ENCODE data around the gene SLC26A11. TPM values are rescaled to one million over a fixed set of nuclear protein-coding genes. Genes with fewer than 3 reads are reported as not detected.

SLC26A11 gene
- total and polyA plus RNA-seq, 2 experiments from 2014 or later = 11.4 to 13.9 TPM

GRCh38 chr17:80245566-80246265 lies 25.5 kb downstream of the SLC26A11 start:
- no peaks in the 10 kb centered on the region for H3F3A ChIP-seq (ENCODE audit: insufficient read depth)
- H3K27ac ChIP-seq = no peak overlapping the region
- no peak for DNase-seq
- no peaks in the 10 kb centered on the region for H3K27me3 ChIP-seq (replicated peaks; ENCODE audit: insufficient read depth)
- WGBS, 2 experiments (ENCODE audit: low coverage in 1 of 2, low lambda C conversion rate in 2 of 2, missing lambda C conversion rate in 2 of 2) = 95 to 98% methylated on average over 27 of the region's 27 CpGs
- no peak overlapping the region for H3K4me2 ChIP-seq (ENCODE audit: unreplicated experiment)
- H3K36me3 ChIP-seq (ENCODE audit: low read depth) = no peaks in the 10 kb centered on the region
- TF ChIP-seq EZH2phosphoT487 (IDR thresholded peaks at IDR 0.05; ENCODE audit: insufficient read depth, low read depth) = no peak
- no peak for TF ChIP-seq EZH2 (IDR thresholded peaks at IDR 0.05; ENCODE audit: insufficient read depth, poor library complexity, severe bottlenecking)
- H3K4me1 ChIP-seq (ENCODE audit: insufficient read depth) = no peaks in the 10 kb centered on the region
- no peak overlapping the region for H3K9ac ChIP-seq
- in situ Hi-C loops (cut with MboI) = no loop called here
- no peak overlapping the region for H3K4me3 ChIP-seq
- no peaks in the 10 kb centered on the region for H3K79me2 ChIP-seq (ENCODE audit: insufficient read depth)
- no peaks in the 10 kb centered on the region for H4K20me1 ChIP-seq (ENCODE audit: insufficient read depth)
- no peaks in the 10 kb centered on the region for H3K9me2 ChIP-seq (ENCODE audit: insufficient read depth)
- no peak overlapping the region for H2AFZ ChIP-seq
- no peaks in the 10 kb centered on the region for H3K9me3 ChIP-seq (ENCODE audit: low read depth)

GRCh38 chr17:80246266-80246681 lies 26.0 kb downstream of the SLC26A11 start:
- no peak for TF ChIP-seq EZH2phosphoT487 (IDR thresholded peaks at IDR 0.05; ENCODE audit: insufficient read depth, low read depth)
- no peak for TF ChIP-seq EZH2 (IDR thresholded peaks at IDR 0.05; ENCODE audit: insufficient read depth, poor library complexity, severe bottlenecking)
- Histone ChIP-seq H3K9me3 (ENCODE audit: low read depth) (no peaks in the 10 kb centered on the region), H3K79me2 (ENCODE audit: insufficient read depth) (no peaks in the 10 kb centered on the region), H3F3A (ENCODE audit: insufficient read depth) (no peaks in the 10 kb centered on the region), H3K9ac (no peak overlapping the region), H3K27me3 (replicated peaks; ENCODE audit: insufficient read depth) (no peaks in the 10 kb centered on the region), H3K9me2 (ENCODE audit: insufficient read depth) (no peaks in the 10 kb centered on the region), H4K20me1 (ENCODE audit: insufficient read depth) (no peaks in the 10 kb centered on the region), H2AFZ (no peak overlapping the region), H3K4me1 (ENCODE audit: insufficient read depth) (no peaks in the 10 kb centered on the region), H3K36me3 (ENCODE audit: low read depth) (no peaks in the 10 kb centered on the region), H3K4me2 (ENCODE audit: unreplicated experiment) (no peak overlapping the region), H3K4me3 (no peak overlapping the region), H3K27ac (no peak overlapping the region)
- no peak for DNase-seq
- WGBS, 2 experiments (ENCODE audit: low coverage in 1 of 2, low lambda C conversion rate in 2 of 2, missing lambda C conversion rate in 2 of 2) = 97 to 98% methylated on average over 11 to 19 of the region's 19 CpGs
- in situ Hi-C loops (cut with MboI) = no loop called here

DNA sequence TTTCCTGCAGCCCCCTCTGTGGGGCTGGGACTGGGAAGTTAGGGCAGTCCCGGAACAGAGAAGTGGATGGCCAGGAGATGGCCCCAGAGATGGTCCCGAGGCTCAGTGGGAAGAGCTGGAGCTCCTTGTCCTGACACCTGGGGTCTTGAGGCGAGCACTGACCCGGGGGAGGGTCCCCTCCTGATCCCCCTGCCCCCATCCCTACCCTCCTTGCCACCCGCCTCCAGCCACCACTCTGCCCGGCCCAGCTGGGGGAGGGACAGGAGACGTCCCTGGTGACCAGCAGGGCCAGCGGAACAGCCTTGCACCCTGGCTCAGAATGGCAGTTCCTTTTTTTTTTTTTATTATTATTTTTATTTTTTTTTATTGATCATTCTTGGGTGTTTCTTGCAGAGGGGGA lies 26.5 kb downstream of the SLC26A11 start:
- H3K4me3 ChIP-seq = no peak overlapping the region
- H4K20me1 ChIP-seq (ENCODE audit: insufficient read depth) = no peaks in the 10 kb centered on the region
- no peaks in the 10 kb centered on the region for H3K36me3 ChIP-seq (ENCODE audit: low read depth)
- H3F3A ChIP-seq (ENCODE audit: insufficient read depth) = no peaks in the 10 kb centered on the region
- H3K9me3 ChIP-seq (ENCODE audit: low read depth) = no peaks in the 10 kb centered on the region
- H3K9me2 ChIP-seq (ENCODE audit: insufficient read depth) = no peaks in the 10 kb centered on the region
- no peak overlapping the region for H3K9ac ChIP-seq
- no peaks in the 10 kb centered on the region for H3K27me3 ChIP-seq (replicated peaks; ENCODE audit: insufficient read depth)
- no peak overlapping the region for H3K4me2 ChIP-seq (ENCODE audit: unreplicated experiment)
- in situ Hi-C loops (cut with MboI) = no loop called here
- no peaks in the 10 kb centered on the region for H3K79me2 ChIP-seq (ENCODE audit: insufficient read depth)
- WGBS, 2 experiments (ENCODE audit: low coverage in 1 of 2, low lambda C conversion rate in 2 of 2, missing lambda C conversion rate in 2 of 2) = 93 to 100% methylated on average over 7 to 8 of the region's 8 CpGs
- no peak for DNase-seq
- no peak overlapping the region for H2AFZ ChIP-seq
- no peak overlapping the region for H3K27ac ChIP-seq
- TF ChIP-seq EZH2 (IDR thresholded peaks at IDR 0.05; ENCODE audit: insufficient read depth, poor library complexity, severe bottlenecking) (no peak), EZH2phosphoT487 (IDR thresholded peaks at IDR 0.05; ENCODE audit: insufficient read depth, low read depth) (no peak)
- H3K4me1 ChIP-seq (ENCODE audit: insufficient read depth) = no peaks in the 10 kb centered on the region

DNA sequence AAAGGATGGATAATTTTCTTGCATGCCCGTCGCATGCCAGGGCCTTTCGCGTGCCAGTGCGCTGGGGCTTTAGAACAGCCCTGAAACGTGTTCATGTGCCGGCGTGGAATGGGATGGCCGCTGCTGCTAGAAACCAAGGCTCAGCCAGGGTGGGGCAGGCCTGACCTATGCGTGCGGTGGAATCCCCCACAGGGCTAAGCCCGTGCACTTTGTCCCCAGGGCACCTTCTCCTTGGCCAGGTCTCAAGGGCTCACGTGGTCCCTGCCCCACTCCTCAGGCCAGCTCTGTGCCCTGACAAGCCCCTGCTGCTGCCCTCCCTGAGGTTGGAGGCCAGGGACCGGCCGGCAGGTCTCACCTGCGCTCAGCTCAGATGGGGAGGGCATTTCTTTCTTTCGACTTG lies 27.3 kb downstream of the SLC26A11 start:
- Histone ChIP-seq H3K4me2 (ENCODE audit: unreplicated experiment) (no peak overlapping the region), H3K9me2 (ENCODE audit: insufficient read depth) (no peaks in the 10 kb centered on the region), H3K9me3 (ENCODE audit: low read depth) (no peaks in the 10 kb centered on the region), H2AFZ (no peak overlapping the region), H3K27ac (no peak overlapping the region), H3K36me3 (ENCODE audit: low read depth) (no peaks in the 10 kb centered on the region), H3K4me3 (no peak overlapping the region), H3K9ac (no peak overlapping the region), H3K27me3 (replicated peaks; ENCODE audit: insufficient read depth) (no peaks in the 10 kb centered on the region), H3K4me1 (ENCODE audit: insufficient read depth) (no peaks in the 10 kb centered on the region), H3F3A (ENCODE audit: insufficient read depth) (no peaks in the 10 kb centered on the region), H3K79me2 (ENCODE audit: insufficient read depth) (no peaks in the 10 kb centered on the region), H4K20me1 (ENCODE audit: insufficient read depth) (no peaks in the 10 kb centered on the region)
- no peak for TF ChIP-seq EZH2 (IDR thresholded peaks at IDR 0.05; ENCODE audit: insufficient read depth, poor library complexity, severe bottlenecking)
- TF ChIP-seq EZH2phosphoT487 (IDR thresholded peaks at IDR 0.05; ENCODE audit: insufficient read depth, low read depth) = no peak
- in situ Hi-C loops (cut with MboI) = no loop called here
- WGBS, 2 experiments (ENCODE audit: low coverage in 1 of 2, low lambda C conversion rate in 2 of 2, missing lambda C conversion rate in 2 of 2) = 92 to 94% methylated on average over 17 of the region's 17 CpGs
- DNase-seq = no peak
